Measurements from ENCODE around the gene SYNDIG1L. TPM values are rescaled to one million over a fixed set of nuclear protein-coding genes. Genes with fewer than 3 reads are reported as not detected.

The SYNDIG1L gene
- total and polyA plus RNA-seq, 2 of the 13 experiments (the other 11 are each of a cell fraction or from before 2014, with no cell fraction given): 0.04 TPM; not detected in 1

DNA sequence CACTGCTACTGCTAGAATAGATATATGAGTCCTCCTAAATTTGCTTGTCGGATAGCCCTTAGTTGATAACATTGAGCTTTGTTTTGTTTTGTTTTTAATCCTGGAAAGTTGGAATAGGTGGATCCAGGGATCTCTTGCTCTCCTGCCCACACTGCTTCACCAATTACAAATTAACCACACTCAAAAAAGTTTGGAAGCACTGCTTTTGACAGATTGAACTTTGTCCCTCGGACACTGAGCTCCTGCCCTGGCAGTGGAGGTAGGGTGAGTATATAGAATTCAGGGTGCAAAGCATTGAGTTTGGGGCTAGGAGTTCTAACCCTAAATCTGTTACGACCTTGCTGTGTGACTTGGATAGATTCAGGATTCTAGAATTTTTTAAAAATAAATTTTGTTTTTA lies 15.1 kb upstream of the SYNDIG1L start:
- ATAC-seq: no peak

GRCh38 chr14:74438351-74438915 lies 12.4 kb upstream of the SYNDIG1L start:
- ATAC-seq (no peak), DNase-seq (ENCODE audit: low spot score) (no peak), FAIRE-seq (no peak)
- no TSS peak for BruUV-seq (replicated peaks)
- no peak overlapping the region for H3K4me3 ChIP-seq (replicated peaks in 1 of 3; ENCODE audit: insufficient read depth in 1 of 3, low read depth in 2 of 3, low read length in 3 of 3)
- in situ Hi-C loops (cut with HindIII; ENCODE audit: extremely low pct_ligation_motif_present, low pct_unique_long_range_greater_than_20kb) (no loop called here), intact Hi-C loops (cut with micrococcal nuclease; ENCODE audit: unreplicated experiment) (no loop called here)
- ChIA-PET CTCF (ENCODE audit: low intra/inter-chr PET ratio, low total read pairs) (no interaction called here), POLR2A (no interaction called here)
- H3K79me2 ChIP-seq (ENCODE audit: insufficient read depth, low read length): no peaks in the 10 kb centered on the region
- no peaks in the 10 kb centered on the region; a peak in 1 of 5 replicates for H3K27me3 ChIP-seq (ENCODE audit: control insufficient read depth in 1 of 2, insufficient read depth in 2 of 2, low read length in 2 of 2)
- H3K9ac ChIP-seq (ENCODE audit: insufficient read depth, low read depth, low read length): no peak overlapping the region
- no peak for TF ChIP-seq ZNF33B (CRISPR knock-in tag; IDR thresholded peaks at IDR 0.05)
- no peaks in the 10 kb centered on the region for H3K9me3 ChIP-seq (ENCODE audit: low read length)
- no peak overlapping the region for H2AFZ ChIP-seq (ENCODE audit: low read length)
- WGBS (ENCODE audit: low lambda C conversion rate): 21% methylated on average over 3 of the region's 3 CpGs
- peaks cover 6% of the 10 kb centered on the region for H3K4me1 ChIP-seq (ENCODE audit: insufficient read depth, low read length)
- H3K4me2 ChIP-seq (ENCODE audit: low read depth, low read length): no peak overlapping the region
- H3K27ac ChIP-seq (ENCODE audit: extremely low read length, insufficient read depth, low read length): no peak overlapping the region
- no peaks in the 10 kb centered on the region for H4K20me1 ChIP-seq (ENCODE audit: insufficient read depth, low read length)
- no peaks in the 10 kb centered on the region for H3K36me3 ChIP-seq (replicated peaks in 1 of 2; ENCODE audit: control insufficient read depth in 1 of 2, insufficient read depth in 2 of 2, low read length in 2 of 2)

More for the DNA sequence above, 15.1 kb upstream of the SYNDIG1L start:
- DNase-seq (ENCODE audit: low spot score) (no peak), FAIRE-seq (no peak)
- Histone ChIP-seq H3K9me3 (ENCODE audit: low read length) (no peaks in the 10 kb centered on the region), H3K4me1 (ENCODE audit: insufficient read depth, low read length) (peaks cover 6% of the 10 kb centered on the region), H2AFZ (ENCODE audit: low read length) (no peak overlapping the region), H3K27me3 (ENCODE audit: control insufficient read depth in 1 of 2, insufficient read depth in 2 of 2, low read length in 2 of 2) (no peaks in the 10 kb centered on the region; a peak in 1 of 5 replicates), H4K20me1 (ENCODE audit: insufficient read depth, low read length) (no peaks in the 10 kb centered on the region), H3K79me2 (ENCODE audit: insufficient read depth, low read length) (no peaks in the 10 kb centered on the region), H3K27ac (ENCODE audit: extremely low read length, insufficient read depth, low read length) (no peak overlapping the region), H3K36me3 (replicated peaks in 1 of 2; ENCODE audit: control insufficient read depth in 1 of 2, insufficient read depth in 2 of 2, low read length in 2 of 2) (no peaks in the 10 kb centered on the region), H3K9ac (ENCODE audit: insufficient read depth, low read depth, low read length) (no peak overlapping the region), H3K4me2 (ENCODE audit: low read depth, low read length) (no peak overlapping the region), H3K4me3 (replicated peaks in 1 of 3; ENCODE audit: insufficient read depth in 1 of 3, low read depth in 2 of 3, low read length in 3 of 3) (no peak overlapping the region)
- TF ChIP-seq TOPORS (CRISPR knock-in tag; IDR thresholded peaks at IDR 0.05) (no peak), ZFP37 (CRISPR knock-in tag; IDR thresholded peaks at IDR 0.05; ENCODE audit: borderline replicate concordance) (no peak), FOXM1 (CRISPR knock-in tag; IDR thresholded peaks at IDR 0.05) (no peak)
- TF ChIP-seq, protein P1, sequence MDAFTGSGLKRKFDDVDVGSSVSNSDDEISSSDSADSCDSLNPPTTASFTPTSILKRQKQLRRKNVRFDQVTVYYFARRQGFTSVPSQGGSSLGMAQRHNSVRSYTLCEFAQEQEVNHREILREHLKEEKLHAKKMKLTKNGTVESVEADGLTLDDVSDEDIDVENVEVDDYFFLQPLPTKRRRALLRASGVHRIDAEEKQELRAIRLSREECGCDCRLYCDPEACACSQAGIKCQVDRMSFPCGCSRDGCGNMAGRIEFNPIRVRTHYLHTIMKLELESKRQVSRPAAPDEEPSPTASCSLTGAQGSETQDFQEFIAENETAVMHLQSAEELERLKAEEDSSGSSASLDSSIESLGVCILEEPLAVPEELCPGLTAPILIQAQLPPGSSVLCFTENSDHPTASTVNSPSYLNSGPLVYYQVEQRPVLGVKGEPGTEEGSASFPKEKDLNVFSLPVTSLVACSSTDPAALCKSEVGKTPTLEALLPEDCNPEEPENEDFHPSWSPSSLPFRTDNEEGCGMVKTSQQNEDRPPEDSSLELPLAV (CRISPR knock-in tag; conservative IDR thresholded peaks at IDR 0.05; ENCODE audit: low read depth): no peak
- BruUV-seq (replicated peaks): no TSS peak
- in situ Hi-C loops (cut with HindIII; ENCODE audit: extremely low pct_ligation_motif_present, low pct_unique_long_range_greater_than_20kb) (no loop called here), intact Hi-C loops (cut with micrococcal nuclease; ENCODE audit: unreplicated experiment) (no loop called here)
- WGBS (ENCODE audit: low lambda C conversion rate): 24% methylated on average over 3 of the region's 3 CpGs
- ChIA-PET CTCF (ENCODE audit: low intra/inter-chr PET ratio, low total read pairs) (no interaction called here), POLR2A (no interaction called here)
